Body of pancreas (tissue), 4 donors: ENCODE measurements around the gene GATAD2B. TPM values are rescaled to one million over a fixed set of nuclear protein-coding genes. Genes with fewer than 3 reads are reported as not detected.
"Not testable (repeated sequence)": the region's sequence is repeated elsewhere in the genome, so short reads cannot be mapped to it uniquely, and the experiment has no call there.

Experiments used
- ATAC-seq: fragments of 150-250 bp; one replicate; pipeline ENCODE4 v1.9.1; 2016
- DNase-seq, 4 donors: peaks; one replicate each; pipeline ENCODE4 v3.0.0-alpha.2; 2019
- H3K27ac ChIP-seq, 4 donors: fragments of 200-600 bp; sonication (generic); 1 replicate in 3 of 4; 2 replicates in 1 of 4; pipeline versions ENCODE4 v1.5.1 to v1.6.1; 2016 to 2019; ENCODE audit warnings: mild to moderate bottlenecking in 1 of 4, mixed read lengths in 1 of 4, moderate library complexity in 1 of 4
- H3K27me3 ChIP-seq, 2 donors: fragments of 200-600 bp; sonication (generic); one replicate each; pipeline ENCODE4 v1.6.0; 2016; ENCODE audit warnings: mild to moderate bottlenecking in 1 of 2
- H3K36me3 ChIP-seq, 2 donors: fragments of 200-600 bp; sonication (generic); replicated peaks in 1 of 2; 2 replicates each; pipeline ENCODE4 v1.5.1; 2016; ENCODE audit warnings: low read depth in 2 of 2; ENCODE audit not compliant: insufficient read depth in 1 of 2
- H3K4me1 ChIP-seq: fragments of 200-600 bp; sonication (generic); one replicate; pipeline ENCODE4 v1.6.0; 2016
- H3K4me3 ChIP-seq, 2 donors: fragments of 200-600 bp; sonication (generic); 1 replicate in 1 of 2; 2 replicates in 1 of 2; pipeline ENCODE4 v1.5.1; 2016 to 2019
- H3K9me3 ChIP-seq, 3 donors: fragments of 200-600 bp; sonication (generic); 1 replicate in 2 of 3; 2 replicates in 1 of 3; pipeline ENCODE4 v1.5.1; 2016
- POLR2A ChIP-seq, 3 donors: fragments of 450-650 bp; IDR thresholded peaks; one replicate each; pipeline ENCODE4 v1.6.1; 2016; ENCODE audit warnings: antibody characterized with exemption in 3 of 3, mild to moderate bottlenecking in 2 of 3
- WGBS, 2 donors: methylation state at CpG; one replicate each; pipeline ENCODE4 v1.1.5; 2017; 5-methylcytosine and 5-hydroxymethylcytosine counted together
- intact Hi-C: fragments of 100-400 bp; cut with DNase I; formaldehyde crosslinking; loops from one replicate; pipeline ENCODE4 v1.15.1; 2023
- total RNA-seq, 2 donors: library from RNA; depleted of rRNA; stranded (reverse); fragments of >200 nt; gene quantifications; one replicate each; pipeline ENCODE4 v1.1.0, GENCODE V29; 2016
- TF ChIP-seq, protein P1 (sequence below), 7 experiments: fragments of 450-650 bp in 4 of 7; fragments of 200-600 bp in 3 of 7; sonication (generic) in 3 of 7; IDR thresholded peaks; one replicate each; pipeline ENCODE4 v1.5.1; 2016 to 2019; ENCODE audit warnings: antibody characterized with exemption in 7 of 7

Gene GATAD2B
- total RNA-seq, 2 donors from 2014 or later = 7.8 to 12.5 TPM

DNA sequence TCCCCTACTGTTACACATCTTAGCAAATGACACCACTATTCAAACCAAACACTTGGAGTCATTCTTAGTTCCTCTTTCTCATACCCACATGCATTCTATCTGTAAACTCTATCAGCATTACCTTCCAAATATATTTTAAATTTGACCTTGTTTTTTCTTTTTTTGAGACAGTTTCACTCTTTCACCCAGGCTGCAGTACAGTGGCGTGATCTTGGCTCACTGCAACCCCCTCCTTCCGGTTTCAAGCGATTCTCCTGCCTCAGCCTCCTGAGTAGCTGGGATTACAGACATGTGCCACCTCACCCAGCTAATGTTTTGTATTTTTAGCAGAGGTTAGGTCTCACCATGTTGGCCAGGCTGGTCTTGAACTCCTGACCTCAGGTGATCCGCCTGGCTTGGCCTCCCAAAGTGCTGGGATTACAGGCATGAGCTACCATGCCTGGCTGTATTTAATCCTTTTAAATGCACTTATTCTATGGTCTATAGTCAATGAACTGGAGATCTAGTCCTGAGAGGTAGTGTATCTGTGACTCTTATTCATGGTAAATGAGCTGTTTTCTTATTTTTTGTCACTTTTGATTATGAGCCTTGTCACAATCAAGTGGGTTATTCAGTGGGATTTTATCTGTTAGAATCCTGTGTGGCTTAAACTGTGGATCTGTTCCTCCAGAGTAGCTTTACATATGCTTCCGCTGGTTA, 73.1 kb downstream of the GATAD2B start:
- WGBS, 2 donors = 70 to 72% methylated on average over 5 of the region's 5 CpGs
- Histone ChIP-seq H3K27me3 (no peaks in the 10 kb centered on the region), H3K27ac (no peak overlapping the region), H3K9me3 (no peaks in the 10 kb centered on the region), H3K36me3 (peaks cover 0 to 2% of the 10 kb centered on the region in 2 donors), H3K4me1 (peaks cover 10% of the 10 kb centered on the region), H3K4me3 (no peak overlapping the region)
- ATAC-seq = no peak
- intact Hi-C loops = no loop called here
- TF ChIP-seq, protein P1, sequence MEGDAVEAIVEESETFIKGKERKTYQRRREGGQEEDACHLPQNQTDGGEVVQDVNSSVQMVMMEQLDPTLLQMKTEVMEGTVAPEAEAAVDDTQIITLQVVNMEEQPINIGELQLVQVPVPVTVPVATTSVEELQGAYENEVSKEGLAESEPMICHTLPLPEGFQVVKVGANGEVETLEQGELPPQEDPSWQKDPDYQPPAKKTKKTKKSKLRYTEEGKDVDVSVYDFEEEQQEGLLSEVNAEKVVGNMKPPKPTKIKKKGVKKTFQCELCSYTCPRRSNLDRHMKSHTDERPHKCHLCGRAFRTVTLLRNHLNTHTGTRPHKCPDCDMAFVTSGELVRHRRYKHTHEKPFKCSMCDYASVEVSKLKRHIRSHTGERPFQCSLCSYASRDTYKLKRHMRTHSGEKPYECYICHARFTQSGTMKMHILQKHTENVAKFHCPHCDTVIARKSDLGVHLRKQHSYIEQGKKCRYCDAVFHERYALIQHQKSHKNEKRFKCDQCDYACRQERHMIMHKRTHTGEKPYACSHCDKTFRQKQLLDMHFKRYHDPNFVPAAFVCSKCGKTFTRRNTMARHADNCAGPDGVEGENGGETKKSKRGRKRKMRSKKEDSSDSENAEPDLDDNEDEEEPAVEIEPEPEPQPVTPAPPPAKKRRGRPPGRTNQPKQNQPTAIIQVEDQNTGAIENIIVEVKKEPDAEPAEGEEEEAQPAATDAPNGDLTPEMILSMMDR (IDR thresholded peaks at IDR 0.05) = no peak
- no peak for TF ChIP-seq POLR2A (IDR thresholded peaks at IDR 0.05)
- DNase-seq = no peak

DNA sequence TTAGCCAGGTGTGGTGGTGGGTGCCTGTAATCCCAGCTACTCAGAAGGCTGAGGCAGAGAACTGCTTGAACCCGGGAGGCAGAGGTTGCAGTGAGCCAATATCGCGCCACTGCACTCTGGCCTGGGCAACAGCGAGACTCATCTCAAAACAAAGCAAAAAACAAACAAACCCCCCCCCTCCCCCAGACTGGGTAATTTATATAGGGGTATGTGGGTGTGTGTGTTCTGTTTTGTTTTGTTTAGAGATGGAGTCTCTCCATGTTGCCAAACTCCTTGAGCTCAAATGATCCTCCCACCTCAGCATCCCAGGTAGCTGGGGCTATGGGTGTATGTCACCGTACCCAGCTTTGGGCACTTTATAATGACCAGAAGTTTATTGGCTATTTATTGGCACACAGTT, 74.0 kb downstream of the GATAD2B start:
- H3K4me1 ChIP-seq = peaks cover 10% of the 10 kb centered on the region
- no peak for TF ChIP-seq POLR2A (IDR thresholded peaks at IDR 0.05)
- TF ChIP-seq, protein P1 (IDR thresholded peaks at IDR 0.05) = no peak
- no peak for ATAC-seq
- no peak for DNase-seq
- H3K27ac ChIP-seq = no peak overlapping the region
- WGBS, 2 donors = 91 to 96% methylated on average over 5 of the region's 5 CpGs
- peaks cover 0 to 2% of the 10 kb centered on the region in 2 donors for H3K36me3 ChIP-seq
- no peaks in the 10 kb centered on the region for H3K9me3 ChIP-seq
- intact Hi-C loops = no loop called here
- no peak overlapping the region for H3K4me3 ChIP-seq
- H3K27me3 ChIP-seq = no peaks in the 10 kb centered on the region

GRCh38 chr1:153845158-153845557, 77.6 kb downstream of the GATAD2B start:
- Histone ChIP-seq H3K36me3 (no peaks in the 10 kb centered on the region), H3K9me3 (no peaks in the 10 kb centered on the region), H3K27ac (no peak overlapping the region), H3K4me3 (no peak overlapping the region), H3K27me3 (no peaks in the 10 kb centered on the region), H3K4me1 (peaks cover 10% of the 10 kb centered on the region)
- ATAC-seq = no peak
- no peak for DNase-seq
- 95 to 98% methylated on average over 3 of the region's 3 CpGs for WGBS, 2 donors
- TF ChIP-seq, protein P1 (IDR thresholded peaks at IDR 0.05) = no peak
- intact Hi-C loops = no loop called here

DNA sequence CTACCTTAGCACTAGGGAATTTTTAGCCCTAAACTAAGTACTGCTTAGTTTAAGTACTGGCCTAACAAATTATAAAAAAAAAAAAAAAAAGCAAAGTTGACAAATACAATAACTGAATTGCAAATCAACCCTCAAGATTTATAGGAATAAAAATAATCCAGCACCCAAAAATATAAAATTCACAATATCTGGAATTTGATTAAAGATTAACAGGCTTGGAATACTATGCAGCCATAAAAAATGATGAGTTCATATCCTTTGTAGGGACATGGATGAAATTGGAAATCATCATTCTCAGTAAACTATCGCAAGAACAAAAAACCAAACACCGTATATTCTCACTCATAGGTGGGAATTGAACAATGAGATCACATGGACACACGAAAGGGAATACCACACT, 78.4 kb downstream of the GATAD2B start:
- WGBS, 2 donors = 60 to 100% methylated on average over 2 to 3 of the region's 3 CpGs

GRCh38 chr1:153842006-153842471, 80.7 kb downstream of the GATAD2B start:
- no peaks in the 10 kb centered on the region for H3K36me3 ChIP-seq
- H3K27ac ChIP-seq = no peak overlapping the region
- H3K4me3 ChIP-seq = no peak overlapping the region
- no peaks in the 10 kb centered on the region for H3K9me3 ChIP-seq
- H3K4me1 ChIP-seq = no peaks in the 10 kb centered on the region
- 57 to 78% methylated on average over 3 of the region's 3 CpGs for WGBS, 2 donors
- ATAC-seq (no peak), DNase-seq (no peak)
- TF ChIP-seq POLR2A (IDR thresholded peaks at IDR 0.05) = no peak
- TF ChIP-seq, protein P1 (IDR thresholded peaks at IDR 0.05) = no peak
- intact Hi-C loops = no loop called here
- no peaks in the 10 kb centered on the region for H3K27me3 ChIP-seq

More for the DNA sequence above, 78.4 kb downstream of the GATAD2B start:
- H3K9me3 ChIP-seq, DNase-seq, H3K27me3 ChIP-seq, ATAC-seq, H3K36me3 ChIP-seq, H3K4me1 ChIP-seq, H3K4me3 ChIP-seq, intact Hi-C loops, H3K27ac ChIP-seq: not testable (repeated sequence)
